Neuronal stem cell (in vitro differentiated cells): ENCODE results near the gene LHFPL2.

Experiments
- DNase-seq: peaks from one replicate; pipeline ENCODE4 v3.0.0-alpha.2; 2013; ENCODE audit warnings: low spot score
- H2AFZ ChIP-seq: one replicate; pipeline ENCODE4 v1.6.1; 2013; ENCODE audit warnings: mild to moderate bottlenecking, low read length, inconsistent platforms
- H2AK5ac ChIP-seq: 2 replicates; pipeline ENCODE4 v1.6.1; 2013; ENCODE audit warnings: low read depth, mild to moderate bottlenecking, inconsistent platforms, low read length, moderate library complexity, mixed read lengths
- H2BK120ac ChIP-seq: 2 replicates; pipeline ENCODE4 v1.6.1; 2013; ENCODE audit warnings: low read depth, mild to moderate bottlenecking, inconsistent platforms, low read length, moderate library complexity, mixed read lengths
- H2BK12ac ChIP-seq: one replicate; pipeline ENCODE4 v1.6.1; 2013; ENCODE audit warnings: low read length, inconsistent platforms
- H2BK15ac ChIP-seq: 2 replicates; pipeline ENCODE4 v1.6.1; 2013; ENCODE audit warnings: mild to moderate bottlenecking, low read length, inconsistent platforms, mixed read lengths
- H2BK5ac ChIP-seq: one replicate; pipeline ENCODE4 v1.6.1; 2013; ENCODE audit warnings: inconsistent platforms, mild to moderate bottlenecking, low read length, moderate library complexity
- H3K14ac ChIP-seq: one replicate; pipeline ENCODE4 v1.6.1; 2013; ENCODE audit warnings: low read length, inconsistent platforms
- H3K18ac ChIP-seq: 2 replicates; pipeline ENCODE4 v1.6.1; 2013; ENCODE audit warnings: low read length, inconsistent platforms
- H3K23ac ChIP-seq: 2 replicates; pipeline ENCODE4 v1.6.1; 2013; ENCODE audit warnings: low read depth, mild to moderate bottlenecking, mixed read lengths, low read length, inconsistent platforms; ENCODE audit not compliant: poor library complexity
- H3K27ac ChIP-seq: replicated peaks from 3 replicates; pipeline ENCODE4 v1.5.1; 2013; ENCODE audit warnings: low read length, inconsistent platforms
- H3K27me3 ChIP-seq, 3 experiments: 2 replicates each; pipeline ENCODE4 v1.6.1; 2013; ENCODE audit warnings: low read length in 3 of 3, mild to moderate bottlenecking in 2 of 3, inconsistent platforms in 1 of 3, low read depth in 1 of 3, mixed read lengths in 1 of 3, moderate library complexity in 1 of 3; ENCODE audit not compliant: control insufficient read depth in 3 of 3, insufficient read depth in 3 of 3
- H3K36me3 ChIP-seq, 2 donors: replicated peaks in 1 of 2; 2 replicates each; pipeline ENCODE4 v1.6.1; 2013; ENCODE audit warnings: low read length in 2 of 2; ENCODE audit not compliant: control insufficient read depth in 2 of 2, insufficient read depth in 2 of 2
- H3K4ac ChIP-seq: 2 replicates; pipeline ENCODE4 v1.6.1; 2013; ENCODE audit warnings: inconsistent platforms, mild to moderate bottlenecking, low read length, moderate library complexity
- H3K4me1 ChIP-seq, 2 donors: 1 replicate in 1 of 2; 2 replicates in 1 of 2; pipeline ENCODE4 v1.6.1; 2013; ENCODE audit warnings: low read length in 2 of 2, low read depth in 1 of 2; ENCODE audit not compliant: control insufficient read depth in 2 of 2, insufficient read depth in 1 of 2
- H3K4me2 ChIP-seq: one replicate; pipeline ENCODE4 v1.6.1; 2013; ENCODE audit warnings: mild to moderate bottlenecking, low read length, inconsistent platforms; ENCODE audit not compliant: insufficient read depth, poor library complexity, severe bottlenecking
- H3K4me3 ChIP-seq, 2 donors: 2 replicates each; pipeline ENCODE4 v1.5.1; 2013; ENCODE audit warnings: low read length in 2 of 2, mild to moderate bottlenecking in 2 of 2, inconsistent platforms in 1 of 2, moderate library complexity in 1 of 2
- H3K79me1 ChIP-seq: one replicate; pipeline ENCODE4 v1.6.1; 2013; ENCODE audit warnings: low read depth, mild to moderate bottlenecking, inconsistent platforms, low read length, moderate library complexity
- H3K9ac ChIP-seq: one replicate; pipeline ENCODE4 v1.6.1; 2013; ENCODE audit warnings: mild to moderate bottlenecking, low read depth, low read length, inconsistent platforms; ENCODE audit not compliant: poor library complexity
- H3K9me3 ChIP-seq, 2 donors: replicated peaks in 1 of 2; 2 replicates each; pipeline versions ENCODE3 to v1.6.1; 2013; ENCODE audit warnings: low read length in 2 of 2, mild to moderate bottlenecking in 2 of 2, inconsistent platforms in 1 of 2, low read depth in 1 of 2, mixed read lengths in 1 of 2, moderate library complexity in 1 of 2; ENCODE audit not compliant: control insufficient read depth in 2 of 2, insufficient read depth in 1 of 2
- H4K8ac ChIP-seq: one replicate; pipeline ENCODE4 v1.6.1; 2013; ENCODE audit warnings: low read depth, mild to moderate bottlenecking, inconsistent platforms, low read length, moderate library complexity
- H4K91ac ChIP-seq: one replicate; pipeline ENCODE4 v1.6.1; 2013; ENCODE audit warnings: low read length, low read depth, mild to moderate bottlenecking, inconsistent platforms; ENCODE audit not compliant: poor library complexity
- WGBS, 2 donors: extraction: QIAGEN DNeasy Blood & Tissue Kit; methylation state at CpG; one replicate each; pipeline ENCODE4 v1.1.7; 2013; ENCODE audit warnings: missing lambda C conversion rate in 2 of 2, mixed read lengths in 1 of 2; ENCODE audit not compliant: insufficient read length in 2 of 2, insufficient replicate concordance in 1 of 2; ENCODE audit errors: extremely low coverage in 2 of 2; 5-methylcytosine and 5-hydroxymethylcytosine counted together

Gene LHFPL2

DNA sequence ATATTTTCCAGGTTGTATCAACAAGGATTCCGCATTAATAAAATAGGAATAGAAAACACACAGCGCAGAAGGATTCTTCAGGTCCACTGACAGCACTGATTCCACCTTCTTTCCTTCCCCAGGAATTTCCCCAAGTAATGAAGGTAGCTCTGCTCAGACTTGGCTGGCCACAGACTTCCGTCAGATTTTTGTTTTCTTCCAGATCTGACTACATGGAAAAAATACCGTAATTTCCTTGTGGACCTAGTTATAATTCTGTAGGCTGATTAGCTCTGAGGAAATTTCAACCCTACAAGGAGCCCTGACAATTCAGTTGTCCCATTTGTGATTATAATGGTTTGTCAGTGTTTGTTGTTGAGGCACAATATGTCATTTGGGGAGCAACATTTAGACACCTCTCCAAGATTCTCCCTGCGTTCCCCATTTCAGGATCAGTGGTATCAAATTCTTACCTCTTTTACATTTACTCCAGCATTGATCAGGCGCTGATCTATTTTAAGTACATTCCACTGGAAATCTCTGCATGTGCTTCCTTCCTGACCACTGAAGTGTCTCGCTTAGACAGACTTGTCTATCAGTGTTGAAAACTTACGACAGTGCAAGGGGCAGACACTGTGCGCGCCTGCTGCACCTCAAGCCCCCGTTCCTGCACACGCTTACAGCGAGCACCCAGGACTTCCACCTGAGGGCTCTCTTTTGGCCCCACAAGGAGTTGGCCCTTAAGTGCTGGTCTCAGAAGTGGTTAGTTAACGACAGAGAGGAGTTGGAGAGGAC lies 94.8 kb downstream of the LHFPL2 start:
- Histone ChIP-seq H3K23ac (no peak overlapping the region), H3K4me3 (no peak overlapping the region), H4K8ac (no peak overlapping the region), H4K91ac (no peak overlapping the region), H2BK5ac (no peak overlapping the region), H2AK5ac (no peak overlapping the region), H2AFZ (no peak overlapping the region), H2BK12ac (no peak overlapping the region), H3K27ac (no peak overlapping the region), H3K14ac (no peak overlapping the region), H3K18ac (no peak overlapping the region), H2BK120ac (no peak overlapping the region), H3K27me3 (no peaks in the 10 kb centered on the region), H2BK15ac (no peak overlapping the region), H3K36me3 (peaks cover 0 to 1% of the 10 kb centered on the region in 2 donors), H3K4ac (no peak overlapping the region), H3K79me1 (peaks cover 6% of the 10 kb centered on the region), H3K4me2 (no peak overlapping the region), H3K4me1 (no peaks in the 10 kb centered on the region), H3K9me3 (peaks cover 2 to 12% of the 10 kb centered on the region in 2 donors), H3K9ac (no peak overlapping the region)
- no peak for DNase-seq
- no CpG with 5 or more reads among the region's 14 CpGs for WGBS, 2 donors

DNA sequence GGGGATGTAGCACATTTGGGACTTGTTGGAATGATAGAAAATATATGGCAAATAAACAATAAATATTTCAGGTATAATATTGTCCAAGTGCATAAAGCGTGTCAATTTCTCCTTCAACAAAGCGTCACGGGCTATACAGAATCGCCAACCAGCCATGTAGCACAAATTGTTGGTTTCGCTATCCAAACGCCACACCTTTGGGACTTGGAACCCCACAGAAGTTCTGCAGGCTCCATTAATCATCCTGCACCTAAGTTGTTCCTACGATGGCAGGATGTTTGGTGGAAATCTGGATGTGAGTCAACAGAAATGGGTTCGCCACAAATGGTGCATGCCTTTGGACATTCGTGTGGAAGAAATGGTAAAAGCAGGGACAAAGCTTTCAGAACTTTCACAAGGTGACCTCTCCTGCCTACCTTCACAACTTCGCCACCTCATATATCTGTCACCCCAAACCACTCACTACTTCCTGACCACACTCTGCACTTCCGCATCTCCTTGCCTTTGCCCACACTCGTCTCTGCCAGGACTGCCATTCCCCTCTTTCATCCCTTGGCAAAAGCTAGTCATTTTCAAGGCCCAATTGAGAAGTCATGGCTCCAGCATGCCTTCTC lies 95.7 kb downstream of the LHFPL2 start:
- Histone ChIP-seq H3K27me3 (no peaks in the 10 kb centered on the region), H3K14ac (no peak overlapping the region), H2AFZ (no peak overlapping the region), H3K79me1 (peaks cover 6% of the 10 kb centered on the region), H4K91ac (no peak overlapping the region), H3K9me3 (peaks cover 2 to 12% of the 10 kb centered on the region in 2 donors), H3K36me3 (peaks cover 0 to 1% of the 10 kb centered on the region in 2 donors), H3K4me3 (peak overlapping the region in 1 of 2 donors; percentile 40), H3K27ac (no peak overlapping the region), H2BK5ac (no peak overlapping the region), H3K18ac (no peak overlapping the region), H2BK15ac (no peak overlapping the region), H3K4me1 (no peaks in the 10 kb centered on the region), H4K8ac (no peak overlapping the region), H2BK12ac (no peak overlapping the region), H3K23ac (no peak overlapping the region), H3K4ac (no peak overlapping the region), H3K4me2 (no peak overlapping the region), H2AK5ac (no peak overlapping the region), H3K9ac (no peak overlapping the region), H2BK120ac (no peak overlapping the region)
- WGBS, 2 donors: no CpG with 5 or more reads among the region's 12 CpGs
- DNase-seq: no peak

DNA sequence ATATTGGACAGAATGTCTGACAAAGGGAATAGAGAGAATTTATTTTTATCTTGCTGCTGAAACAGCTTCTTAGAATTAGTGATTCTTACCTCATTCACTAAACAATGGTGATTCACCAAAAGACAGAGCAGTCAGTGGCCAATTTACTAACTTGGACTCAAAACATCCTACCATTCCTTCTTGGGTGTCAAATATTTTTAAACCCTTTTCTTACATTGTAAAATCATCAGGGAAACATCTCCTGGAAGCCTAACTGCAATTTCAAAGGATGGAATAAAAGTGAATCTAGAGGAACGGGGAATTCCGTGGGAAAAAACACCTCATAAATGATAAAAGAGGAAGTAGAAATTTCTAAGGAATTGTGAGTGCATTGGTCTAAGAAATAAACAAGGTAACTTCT lies 97.7 kb downstream of the LHFPL2 start:
- H3K9me3 ChIP-seq: peaks cover 2 to 12% of the 10 kb centered on the region in 2 donors
- WGBS, 2 donors: no CpG with 5 or more reads among the region's 2 CpGs
- no peak for DNase-seq
- H3K27me3 ChIP-seq: no peaks in the 10 kb centered on the region
- H3K79me1 ChIP-seq: peaks cover 6% of the 10 kb centered on the region
- H3K27ac ChIP-seq: no peak overlapping the region
- no peak overlapping the region for H3K4me3 ChIP-seq
- H2BK5ac ChIP-seq: no peak overlapping the region
- no peak overlapping the region for H2BK12ac ChIP-seq
- no peak overlapping the region for H4K91ac ChIP-seq
- H3K14ac ChIP-seq: no peak overlapping the region
- no peak overlapping the region for H2AFZ ChIP-seq
- H4K8ac ChIP-seq: no peak overlapping the region
- H2BK15ac ChIP-seq: no peak overlapping the region
- no peak overlapping the region for H3K4me2 ChIP-seq
- no peak overlapping the region for H2AK5ac ChIP-seq
- H3K23ac ChIP-seq: no peak overlapping the region
- H3K36me3 ChIP-seq: peaks cover 0 to 1% of the 10 kb centered on the region in 2 donors
- no peak overlapping the region for H3K18ac ChIP-seq
- H3K4me1 ChIP-seq: no peaks in the 10 kb centered on the region
- no peak overlapping the region for H3K4ac ChIP-seq
- H3K9ac ChIP-seq: no peak overlapping the region
- no peak overlapping the region for H2BK120ac ChIP-seq

DNA sequence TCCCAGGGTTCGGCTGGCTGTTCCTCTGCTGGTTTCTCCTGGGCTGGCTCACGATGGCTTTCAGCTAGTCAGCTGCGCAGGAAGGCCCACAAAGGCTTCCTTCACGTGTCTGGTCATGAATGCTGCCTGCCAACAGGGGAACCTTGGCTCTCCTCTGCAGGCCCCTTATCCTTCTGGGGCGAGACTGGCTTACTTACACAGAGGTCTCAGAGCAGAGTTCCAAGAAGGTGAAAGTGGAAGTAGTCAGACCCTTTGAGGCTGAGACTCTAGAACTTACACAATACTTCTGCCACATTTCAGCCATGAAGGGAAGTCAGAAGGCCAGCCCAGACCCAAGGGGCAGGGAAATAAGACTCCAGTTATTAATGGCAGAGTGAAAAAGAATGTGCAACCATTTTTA lies 99.5 kb downstream of the LHFPL2 start:
- H2BK120ac ChIP-seq: no peak overlapping the region
- H3K23ac ChIP-seq: no peak overlapping the region
- H3K4me3 ChIP-seq: no peak overlapping the region
- no peak overlapping the region for H3K18ac ChIP-seq
- no peak overlapping the region for H3K27ac ChIP-seq
- H3K4me2 ChIP-seq: no peak overlapping the region
- H3K9me3 ChIP-seq: peaks cover 2 to 12% of the 10 kb centered on the region in 2 donors
- peaks cover 6% of the 10 kb centered on the region for H3K79me1 ChIP-seq
- no peak overlapping the region for H2BK5ac ChIP-seq
- no peak overlapping the region for H3K14ac ChIP-seq
- H3K4ac ChIP-seq: no peak overlapping the region
- no peak overlapping the region for H2AK5ac ChIP-seq
- peaks cover 0 to 1% of the 10 kb centered on the region in 2 donors for H3K36me3 ChIP-seq
- WGBS, 2 donors: no CpG with 5 or more reads among the region's 5 CpGs
- DNase-seq: no peak
- H3K9ac ChIP-seq: no peak overlapping the region
- no peak overlapping the region for H2AFZ ChIP-seq
- H3K4me1 ChIP-seq: peaks cover 0 to 7% of the 10 kb centered on the region in 2 donors
- H2BK15ac ChIP-seq: no peak overlapping the region
- H3K27me3 ChIP-seq: no peaks in the 10 kb centered on the region
- no peak overlapping the region for H4K8ac ChIP-seq
- H4K91ac ChIP-seq: no peak overlapping the region
- H2BK12ac ChIP-seq: no peak overlapping the region
